Measurements from ENCODE around the gene STEAP2. TPM values are rescaled to one million over a fixed set of nuclear protein-coding genes. Genes with fewer than 3 reads are reported as not detected.

Gene STEAP2
- total RNA-seq, 2 donors from 2014 or later, result 4.0 to 11.0 TPM

DNA sequence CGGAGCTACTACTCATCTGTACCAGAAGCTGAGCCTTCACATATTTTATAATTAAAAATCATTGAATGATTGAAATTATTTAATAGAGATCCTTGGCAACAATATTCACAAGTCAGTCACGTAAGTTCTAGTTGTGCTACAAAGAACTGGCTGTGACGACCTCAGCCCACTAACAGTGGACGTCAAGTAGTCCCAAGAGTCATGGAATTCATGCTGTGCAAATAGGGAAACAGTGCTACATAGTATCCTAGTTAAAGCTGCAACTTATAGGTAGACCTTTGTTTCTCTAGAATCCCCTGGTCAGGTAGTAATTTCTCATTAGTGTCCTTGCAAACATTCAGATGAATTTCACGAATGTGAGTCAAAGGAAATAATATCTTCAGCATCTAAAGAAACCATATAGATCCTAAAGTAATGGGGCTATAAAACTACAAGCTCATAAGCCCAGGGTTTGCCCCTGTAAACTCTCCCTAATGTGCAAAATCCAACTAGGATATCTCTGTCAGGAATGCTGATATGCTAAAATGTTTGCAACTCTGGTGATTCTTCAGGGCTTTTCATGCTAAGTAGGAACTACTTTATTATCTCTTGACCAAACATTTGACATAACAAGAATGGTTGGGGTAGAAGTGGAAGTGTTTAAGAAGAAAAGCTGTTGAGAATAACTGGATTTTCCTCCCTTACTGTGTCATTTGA, 64.6 kb downstream of the STEAP2 start:
- H3K27me3 ChIP-seq (ENCODE audit: control insufficient read depth, insufficient read depth, low read length, poor library complexity, severe bottlenecking), result no peaks in the 10 kb centered on the region
- 92 to 94% methylated on average over 4 to 5 of the region's 5 CpGs for WGBS, 2 experiments (ENCODE audit: insufficient coverage in 1 of 2, insufficient read length in 1 of 2)
- Mint-ChIP-seq H3K9me3 (no peaks in the 10 kb centered on the region), H3K36me3 (ENCODE audit: low read depth) (no peaks in the 10 kb centered on the region), H3K27ac (no peak overlapping the region), H3K27me3 (ENCODE audit: insufficient read depth) (no peaks in the 10 kb centered on the region), H3K4me1 (peaks cover 16% of the 10 kb centered on the region), H3K4me3 (no peak overlapping the region)
- H3K36me3 ChIP-seq (ENCODE audit: control insufficient read depth, insufficient read depth, low read length), result no peaks in the 10 kb centered on the region
- TF ChIP-seq, protein P1, sequence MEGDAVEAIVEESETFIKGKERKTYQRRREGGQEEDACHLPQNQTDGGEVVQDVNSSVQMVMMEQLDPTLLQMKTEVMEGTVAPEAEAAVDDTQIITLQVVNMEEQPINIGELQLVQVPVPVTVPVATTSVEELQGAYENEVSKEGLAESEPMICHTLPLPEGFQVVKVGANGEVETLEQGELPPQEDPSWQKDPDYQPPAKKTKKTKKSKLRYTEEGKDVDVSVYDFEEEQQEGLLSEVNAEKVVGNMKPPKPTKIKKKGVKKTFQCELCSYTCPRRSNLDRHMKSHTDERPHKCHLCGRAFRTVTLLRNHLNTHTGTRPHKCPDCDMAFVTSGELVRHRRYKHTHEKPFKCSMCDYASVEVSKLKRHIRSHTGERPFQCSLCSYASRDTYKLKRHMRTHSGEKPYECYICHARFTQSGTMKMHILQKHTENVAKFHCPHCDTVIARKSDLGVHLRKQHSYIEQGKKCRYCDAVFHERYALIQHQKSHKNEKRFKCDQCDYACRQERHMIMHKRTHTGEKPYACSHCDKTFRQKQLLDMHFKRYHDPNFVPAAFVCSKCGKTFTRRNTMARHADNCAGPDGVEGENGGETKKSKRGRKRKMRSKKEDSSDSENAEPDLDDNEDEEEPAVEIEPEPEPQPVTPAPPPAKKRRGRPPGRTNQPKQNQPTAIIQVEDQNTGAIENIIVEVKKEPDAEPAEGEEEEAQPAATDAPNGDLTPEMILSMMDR (conservative IDR thresholded peaks at IDR 0.05), result no peak
- H3K9ac ChIP-seq (ENCODE audit: extremely low read depth, low read length, poor library complexity, severe bottlenecking), result no peak overlapping the region
- DNase-seq, result no peak
- no peak overlapping the region for H3K4me3 ChIP-seq (ENCODE audit: low read length)
- H3K27ac ChIP-seq (ENCODE audit: low read depth, low read length), result no peak overlapping the region
- no peaks in the 10 kb centered on the region for H3K9me3 ChIP-seq (ENCODE audit: control insufficient read depth, low read length)
- H3K4me1 ChIP-seq (ENCODE audit: control insufficient read depth, insufficient read depth, low read length), result peaks cover 13% of the 10 kb centered on the region

Other genes starting within 250 kb of the STEAP2 start
- gene STEAP1, start 57.3 kb upstream of the STEAP2 start, total RNA-seq, result 1 to 10 TPM in 1 of 2 donors, under 1 TPM in 1; 0.66 to 3.8 TPM
- 1 to 10 TPM; 4.9 to 6.6 TPM for gene CFAP69, start 33.4 kb downstream of the STEAP2 start, total RNA-seq
- gene FAM237B, start 109.6 kb downstream of the STEAP2 start, total RNA-seq, result not detected
- gene GTPBP10, start 135.0 kb downstream of the STEAP2 start, total RNA-seq, result 10 to 100 TPM; 24.5 to 26.3 TPM
- gene CLDN12, start 191.7 kb downstream of the STEAP2 start, total RNA-seq, result 10 to 100 TPM; 50.3 to 51.6 TPM